HEK293T (cell line): ENCODE data around the gene JMJD6.

Experiments
- CTCF ChIA-PET: fragments of 350-600 bp; formaldehyde crosslinking; extraction: SDS; loops from one replicate; lab custom pipeline; 2021; ENCODE audit warnings: antibody characterized with exemption, inconsistent platforms; lab: Yijun Ruan, JAX
- POLR2A ChIA-PET: fragments of 350-600 bp; formaldehyde crosslinking; extraction: SDS; loops from one replicate; lab custom pipeline; 2020; ENCODE audit warnings: antibody characterized with exemption, inconsistent platforms; lab: Yijun Ruan, JAX
- DNase-seq: peaks from one replicate; pipeline ENCODE4 v3.0.0; 2012; ENCODE audit warnings: mixed read lengths; ENCODE audit errors: extremely low spot score
- ARNT ChIP-seq: fragments of 450-650 bp; IDR thresholded peaks from 2 replicates; pipeline ENCODE4 v1.6.1; 2017; ENCODE audit warnings: mild to moderate bottlenecking
- BHLHE40 ChIP-seq: fragments of 450-650 bp; IDR thresholded peaks from 2 replicates; pipeline ENCODE4 v1.6.1; 2016; ENCODE audit warnings: mild to moderate bottlenecking, moderate library complexity, borderline replicate concordance
- CTBP1 ChIP-seq: fragments of 450-650 bp; IDR thresholded peaks from 2 replicates; pipeline ENCODE4 v1.6.1; 2016; ENCODE audit warnings: borderline replicate concordance
- ELF4 ChIP-seq: fragments of 450-650 bp; IDR thresholded peaks from 2 replicates; pipeline ENCODE4 v1.6.1; 2017; ENCODE audit warnings: antibody characterized with exemption
- FOXA1 ChIP-seq: fragments of 450-650 bp; IDR thresholded peaks from 2 replicates; pipeline ENCODE4 v1.6.1; 2016; ENCODE audit warnings: mild to moderate bottlenecking
- FOXK2 ChIP-seq: fragments of 450-650 bp; IDR thresholded peaks from 2 replicates; pipeline ENCODE4 v1.6.1; 2016; ENCODE audit warnings: mild to moderate bottlenecking
- FOXM1 ChIP-seq: fragments of 450-650 bp; IDR thresholded peaks from 2 replicates; pipeline ENCODE4 v1.6.1; 2017; ENCODE audit warnings: mild to moderate bottlenecking, borderline replicate concordance
- HDGF ChIP-seq: fragments of 450-650 bp; IDR thresholded peaks from 2 replicates; pipeline ENCODE4 v1.6.1; 2017; ENCODE audit warnings: antibody characterized with exemption, borderline replicate concordance
- L3MBTL2 ChIP-seq: fragments of 450-650 bp; conservative IDR thresholded peaks from 2 replicates; pipeline ENCODE4 v1.6.1; 2016; ENCODE audit warnings: mild to moderate bottlenecking
- LEF1 ChIP-seq: fragments of 450-650 bp; IDR thresholded peaks from 2 replicates; pipeline ENCODE4 v1.6.1; 2017; ENCODE audit warnings: mild to moderate bottlenecking, borderline replicate concordance
- NFRKB ChIP-seq: fragments of 450-650 bp; IDR thresholded peaks from 2 replicates; pipeline ENCODE4 v1.6.1; 2016; ENCODE audit warnings: mild to moderate bottlenecking, moderate library complexity
- SP1 ChIP-seq: fragments of 450-650 bp; IDR thresholded peaks from 2 replicates; pipeline ENCODE4 v1.6.1; 2017
- SUZ12 ChIP-seq: fragments of 450-650 bp; IDR thresholded peaks from 2 replicates; pipeline ENCODE4 v1.6.1; 2016; ENCODE audit warnings: mild to moderate bottlenecking
- TARDBP ChIP-seq: fragments of 450-650 bp; IDR thresholded peaks from 2 replicates; pipeline ENCODE4 v1.6.1; 2016
- ZNF384 ChIP-seq: fragments of 450-650 bp; IDR thresholded peaks from 2 replicates; pipeline ENCODE4 v1.6.1; 2016
- TF ChIP-seq, protein P1 (sequence below): fragments of 450-650 bp; IDR thresholded peaks from 2 replicates; pipeline ENCODE4 v1.6.1; 2016

Gene JMJD6

DNA sequence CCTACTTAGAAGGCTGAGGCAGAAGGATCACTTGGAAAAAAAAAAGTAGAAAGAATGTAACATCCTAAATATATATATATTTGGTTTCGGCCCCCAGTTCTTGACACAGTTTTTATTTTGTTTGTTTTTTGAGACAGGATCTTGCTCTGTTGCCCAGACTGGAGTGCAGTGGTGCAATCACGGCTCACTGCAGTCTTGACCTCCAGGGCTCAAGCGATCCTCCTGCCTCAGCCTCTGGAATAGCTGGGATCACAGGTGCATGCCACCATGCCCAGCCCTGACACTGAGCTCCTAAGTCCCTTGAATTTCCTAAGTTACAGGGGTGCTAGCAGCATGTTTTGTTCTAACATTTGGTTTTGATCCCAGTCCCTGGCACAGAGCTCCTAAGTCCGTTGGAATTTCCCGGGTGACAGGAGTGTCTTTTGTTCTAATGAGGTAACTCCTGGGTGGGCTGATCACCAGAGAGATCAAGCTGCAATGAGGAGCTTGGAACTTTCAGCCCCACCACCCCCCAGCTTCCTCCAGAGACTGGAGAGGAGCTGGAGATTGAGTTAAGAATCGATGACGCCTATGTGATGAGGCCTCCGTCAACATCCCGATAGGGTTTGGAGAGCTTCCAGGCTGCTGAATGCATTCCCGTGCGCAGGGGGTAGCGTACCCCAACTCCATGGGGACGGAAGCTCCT, 35.7 kb downstream of the JMJD6 start:
- ChIA-PET POLR2A (interaction anchor here (0.6 to 4.5 kb wide), 5 partner anchors 8 to 134 kb away, joined by 3 to 24 read pairs (median 7); no protein-coding TSS in a partner anchor), CTCF (interaction anchor here (0.7 to 2.7 kb wide), 5 partner anchors 9 to 191 kb away, joined by 3 to 14 read pairs (median 3); no protein-coding TSS in a partner anchor)
- no peak for TF ChIP-seq SUZ12
- TF ChIP-seq LEF1: no peak
- no peak for TF ChIP-seq CTBP1
- TF ChIP-seq SP1: no peak
- no peak for TF ChIP-seq L3MBTL2
- TF ChIP-seq HDGF: no peak
- no peak for TF ChIP-seq ELF4
- TF ChIP-seq BHLHE40: no peak
- no peak for TF ChIP-seq FOXM1
- no peak for TF ChIP-seq ARNT
- TF ChIP-seq NFRKB: no peak
- TF ChIP-seq FOXA1: no peak
- TF ChIP-seq, protein P1, sequence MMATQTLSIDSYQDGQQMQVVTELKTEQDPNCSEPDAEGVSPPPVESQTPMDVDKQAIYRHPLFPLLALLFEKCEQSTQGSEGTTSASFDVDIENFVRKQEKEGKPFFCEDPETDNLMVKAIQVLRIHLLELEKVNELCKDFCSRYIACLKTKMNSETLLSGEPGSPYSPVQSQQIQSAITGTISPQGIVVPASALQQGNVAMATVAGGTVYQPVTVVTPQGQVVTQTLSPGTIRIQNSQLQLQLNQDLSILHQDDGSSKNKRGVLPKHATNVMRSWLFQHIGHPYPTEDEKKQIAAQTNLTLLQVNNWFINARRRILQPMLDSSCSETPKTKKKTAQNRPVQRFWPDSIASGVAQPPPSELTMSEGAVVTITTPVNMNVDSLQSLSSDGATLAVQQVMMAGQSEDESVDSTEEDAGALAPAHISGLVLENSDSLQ: no peak
- DNase-seq: no peak

DNA sequence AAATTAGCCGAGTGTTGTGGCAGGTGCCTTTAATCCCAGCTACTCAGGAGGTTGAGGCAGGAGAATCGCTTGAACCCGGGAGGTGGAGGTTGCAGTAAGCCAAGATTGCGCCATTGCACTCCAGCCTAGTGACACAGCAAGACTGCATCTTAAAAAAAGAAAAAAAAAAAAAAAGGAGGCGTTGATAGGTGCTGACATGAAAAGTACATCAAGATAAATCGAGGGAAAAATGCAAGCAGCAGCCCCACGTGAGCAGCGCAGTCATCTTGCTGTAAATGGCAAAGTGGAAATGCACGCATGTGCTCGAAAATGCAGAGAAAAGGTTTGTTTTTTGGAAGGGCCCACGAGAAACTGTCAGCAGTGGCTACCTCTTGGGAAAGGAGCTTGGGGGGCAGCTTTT, 36.5 kb downstream of the JMJD6 start:
- ChIA-PET CTCF (interaction anchor here (0.7 to 1.7 kb wide), 2 partner anchors 167 to 190 kb away, joined by 3 to 4 read pairs; no protein-coding TSS in a partner anchor), POLR2A (interaction anchor here (1.5 to 4.5 kb wide), 4 partner anchors 9 to 20 kb away, joined by 7 to 24 read pairs (median 16); partner anchors contain the start of gene MXRA7)
- TF ChIP-seq FOXK2 (no peak), CTBP1 (no peak), NFRKB (no peak), FOXA1 (no peak), BHLHE40 (no peak), TARDBP (no peak), SUZ12 (no peak), HDGF (no peak), ZNF384 (no peak), FOXM1 (no peak), SP1 (no peak), L3MBTL2 (no peak), LEF1 (no peak), ELF4 (no peak), ARNT (no peak)
- TF ChIP-seq, protein P1: no peak
- DNase-seq: no peak

DNA sequence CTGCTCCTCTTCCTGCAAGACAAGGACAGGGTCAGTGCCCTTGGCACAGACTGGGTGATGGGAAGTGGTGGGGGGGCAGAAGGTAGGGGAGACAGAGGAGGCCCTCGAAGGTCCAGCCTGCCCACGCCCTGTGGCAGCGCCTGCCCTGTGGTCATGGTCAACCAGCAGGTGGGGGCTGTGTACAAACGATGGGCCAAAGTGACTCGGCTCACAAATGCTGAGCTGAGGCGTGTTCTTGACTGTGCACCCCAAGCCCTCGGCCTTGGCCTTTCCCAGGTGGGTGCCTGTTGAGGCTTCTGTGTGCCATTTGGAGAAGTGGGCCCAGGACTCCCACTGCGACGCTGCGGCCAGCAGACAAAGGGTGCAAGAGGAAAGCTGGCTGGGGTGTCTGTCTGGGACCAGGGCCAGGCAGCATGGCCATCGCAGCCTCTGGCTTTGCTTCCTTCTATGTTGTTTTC, 38.2 kb downstream of the JMJD6 start:
- TF ChIP-seq FOXM1: no peak
- no peak for TF ChIP-seq SP1
- TF ChIP-seq, protein P1: no peak
- no peak for TF ChIP-seq HDGF
- TF ChIP-seq ARNT: no peak
- no peak for TF ChIP-seq LEF1
- no peak for TF ChIP-seq SUZ12
- TF ChIP-seq FOXK2: no peak
- TF ChIP-seq ZNF384: no peak
- TF ChIP-seq L3MBTL2: no peak
- no peak for TF ChIP-seq TARDBP
- TF ChIP-seq ELF4: no peak
- no peak for TF ChIP-seq NFRKB
- ChIA-PET CTCF (interaction anchor here (1.1 to 1.4 kb wide), 3 partner anchors 10 to 25 kb away, joined by 3 to 7 read pairs (median 4); no protein-coding TSS in a partner anchor), POLR2A (interaction anchor here (1.0 to 4.5 kb wide), 7 partner anchors 10 to 130 kb away, joined by 3 to 24 read pairs (median 8); partner anchors contain the start of gene MXRA7)
- no peak for DNase-seq

DNA sequence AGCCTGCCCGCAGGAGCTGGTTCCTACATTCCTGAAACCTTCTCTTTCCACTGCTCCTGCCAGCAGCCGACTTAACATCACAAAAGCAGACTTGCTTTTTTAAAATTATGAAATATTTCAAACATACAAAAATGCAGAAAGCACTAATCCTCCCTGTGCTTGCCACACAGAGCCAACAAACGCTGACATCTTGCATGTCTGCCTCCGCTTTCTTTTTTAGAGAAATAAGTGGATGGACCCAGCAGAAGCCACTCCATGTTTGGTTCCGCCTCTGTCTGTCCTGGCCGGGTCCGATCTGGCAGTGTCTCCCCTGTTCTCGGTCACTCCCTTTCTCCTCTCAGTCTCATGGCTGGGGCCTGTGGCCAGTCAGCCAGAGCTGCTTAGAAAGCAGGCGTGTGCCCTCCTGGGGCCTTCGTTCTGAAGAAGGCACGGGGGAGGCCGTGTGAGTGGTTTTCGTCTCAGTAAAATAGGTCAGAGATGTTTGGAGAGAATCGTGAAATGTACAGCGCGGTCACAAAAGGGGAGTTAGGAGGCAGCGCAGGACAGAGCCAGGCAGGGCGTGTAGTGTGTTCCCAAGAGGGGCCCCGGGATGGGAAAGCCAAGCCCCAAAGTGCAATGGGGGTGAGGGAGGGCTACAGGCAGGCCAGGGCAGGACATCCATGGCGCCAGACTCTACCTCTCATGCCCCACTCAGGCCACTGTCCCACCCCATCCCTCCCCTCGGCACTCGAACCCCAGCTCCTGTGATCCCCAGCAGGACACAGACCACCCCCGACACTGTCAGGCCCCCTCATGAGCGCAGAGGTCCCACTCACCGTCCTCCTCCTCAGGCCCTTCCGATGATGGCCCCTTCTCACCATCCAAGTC, 38.9 kb downstream of the JMJD6 start:
- ChIA-PET POLR2A (interaction anchor here (0.6 to 4.5 kb wide), 4 partner anchors 11 to 22 kb away, joined by 4 to 24 read pairs (median 16); partner anchors contain the start of gene MXRA7), CTCF (interaction anchor here (0.9 kb wide), 1 partner anchor 21 kb away, joined by 5 read pairs; no protein-coding TSS in a partner anchor)
- DNase-seq: no peak
- TF ChIP-seq ELF4: no peak
- TF ChIP-seq SUZ12: no peak
- TF ChIP-seq FOXA1: no peak
- TF ChIP-seq CTBP1: no peak
- TF ChIP-seq TARDBP: no peak

DNA sequence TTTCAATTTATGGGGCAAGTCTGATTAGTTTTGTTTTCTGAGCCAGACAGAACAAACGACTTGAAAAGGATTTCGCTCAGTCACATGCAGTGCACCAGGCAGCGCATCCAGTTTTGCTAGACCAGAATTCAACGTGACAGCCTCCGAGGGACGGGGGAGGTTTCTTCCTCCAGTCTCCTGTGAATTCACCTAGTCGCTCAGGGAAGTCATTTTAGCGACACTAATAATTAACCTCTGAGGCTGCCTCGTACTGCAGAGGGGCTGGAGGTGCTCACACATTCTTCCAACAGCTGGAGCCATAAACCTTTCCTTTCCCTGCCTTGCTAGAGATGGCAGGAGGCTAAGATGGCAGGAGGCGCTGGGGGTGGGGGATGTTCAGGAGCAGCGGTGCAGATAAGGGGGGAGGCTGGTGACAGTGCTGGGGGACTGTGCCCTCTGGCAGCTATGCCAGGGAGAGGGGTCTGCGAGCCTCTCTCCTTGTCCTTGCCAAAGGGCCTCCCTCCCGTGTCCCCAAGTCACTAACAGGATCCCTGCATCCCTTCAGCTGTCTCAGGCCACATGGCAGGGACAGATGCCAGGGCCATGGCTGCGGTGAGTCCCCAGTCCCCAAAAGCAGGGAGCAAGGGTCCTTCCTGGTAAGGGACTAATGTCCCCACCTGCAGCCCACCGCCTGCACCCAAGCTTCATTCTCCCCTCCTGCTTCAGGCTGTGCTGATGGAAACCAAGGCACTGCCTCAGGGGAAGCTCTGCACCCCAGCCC, 39.7 kb downstream of the JMJD6 start:
- DNase-seq: no peak
- TF ChIP-seq HDGF (no peak), ZNF384 (no peak), ARNT (no peak), L3MBTL2 (no peak), FOXA1 (no peak), CTBP1 (no peak), SUZ12 (no peak), BHLHE40 (no peak), ELF4 (no peak)
- POLR2A ChIA-PET: interaction anchor here (0.6 to 4.5 kb wide), 3 partner anchors 15 to 22 kb away, joined by 4 to 24 read pairs (median 14); no protein-coding TSS in a partner anchor
- CTCF ChIA-PET: interaction anchor here (0.9 kb wide), 1 partner anchor 22 kb away, joined by 5 read pairs; no protein-coding TSS in a partner anchor
